GM21526 (cell line): ENCODE results near the gene PRDM11.

Experiments used
- ATAC-seq: cut with Tn5 transposase; IDR thresholded peaks from one replicate; pipeline ENCODE4 v1.9.1; 2021; ENCODE audit warnings: moderate library complexity; ENCODE audit not compliant: unreplicated experiment, low FRiP score

Gene PRDM11

DNA sequence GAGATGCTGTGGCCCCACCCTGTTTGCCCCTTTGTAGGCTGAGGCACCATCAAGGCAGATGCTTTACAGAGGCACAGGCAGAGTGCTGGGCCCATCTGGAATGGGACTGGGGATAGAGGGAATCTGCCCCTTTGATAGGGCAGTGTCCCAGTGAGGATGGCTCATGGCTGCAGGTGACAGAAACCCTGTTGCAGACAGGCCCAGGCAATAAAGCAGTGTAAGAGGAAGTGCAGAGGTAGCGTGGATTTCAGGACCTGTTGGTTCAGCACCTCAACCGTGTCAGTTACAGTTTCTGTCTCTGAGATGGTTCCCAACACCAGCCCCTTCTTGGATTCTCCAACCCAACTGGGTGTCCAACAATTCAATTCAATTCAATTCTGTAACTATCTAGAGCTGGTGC lies 25.1 kb downstream of the PRDM11 start:
- no peak for ATAC-seq

GRCh38 chr11:45173064-45173463 lies 26.6 kb downstream of the PRDM11 start:
- ATAC-seq: no peak

DNA sequence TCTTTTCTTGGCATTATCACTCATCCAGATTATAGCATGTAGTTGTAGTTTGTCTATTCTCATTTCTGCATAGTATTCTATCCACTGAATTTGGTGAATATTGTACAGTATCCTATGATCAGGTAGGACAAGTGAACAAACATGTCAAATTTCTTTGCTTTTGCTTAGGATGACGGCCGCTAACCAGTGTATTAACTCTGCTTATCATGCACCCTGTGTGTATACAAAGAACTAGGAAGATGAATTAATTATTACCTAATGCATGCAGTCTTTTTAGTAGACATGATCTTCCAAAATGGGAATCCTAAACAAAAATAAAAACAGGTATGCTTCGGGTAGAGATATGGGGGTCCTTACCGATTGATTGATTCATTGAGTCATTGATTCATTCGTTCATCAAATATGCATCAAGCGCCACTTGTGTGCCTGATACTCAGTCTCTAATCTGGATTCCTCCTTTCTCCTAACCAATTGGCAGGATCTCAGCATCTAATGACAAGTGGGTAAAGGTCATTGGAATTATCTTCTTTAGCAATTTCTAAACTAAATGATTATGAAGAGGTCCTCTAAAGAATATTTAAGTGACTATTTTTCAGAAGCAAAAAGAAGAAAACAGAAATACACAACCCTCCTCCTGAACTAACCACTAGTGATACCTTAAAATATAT lies 27.9 kb downstream of the PRDM11 start:
- ATAC-seq: no peak

DNA sequence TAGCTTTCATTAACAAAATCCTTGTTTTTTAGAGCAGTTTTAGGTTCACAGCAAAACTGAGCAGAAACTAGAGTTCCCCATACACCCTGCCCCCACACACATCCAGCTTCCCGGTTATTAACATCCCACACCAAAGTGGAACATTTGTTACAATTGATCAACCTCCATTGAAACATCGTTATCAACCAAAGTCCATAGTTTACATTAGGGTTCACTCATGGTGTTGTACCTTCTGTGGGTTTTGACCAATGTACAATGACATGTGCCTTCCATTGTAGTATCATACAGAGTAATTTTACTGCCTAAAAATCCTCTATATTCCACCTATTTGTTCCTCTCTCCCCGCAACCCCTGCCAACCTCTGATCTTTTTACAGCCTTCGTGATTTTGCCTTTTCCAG lies 28.5 kb downstream of the PRDM11 start:
- ATAC-seq: no peak

DNA sequence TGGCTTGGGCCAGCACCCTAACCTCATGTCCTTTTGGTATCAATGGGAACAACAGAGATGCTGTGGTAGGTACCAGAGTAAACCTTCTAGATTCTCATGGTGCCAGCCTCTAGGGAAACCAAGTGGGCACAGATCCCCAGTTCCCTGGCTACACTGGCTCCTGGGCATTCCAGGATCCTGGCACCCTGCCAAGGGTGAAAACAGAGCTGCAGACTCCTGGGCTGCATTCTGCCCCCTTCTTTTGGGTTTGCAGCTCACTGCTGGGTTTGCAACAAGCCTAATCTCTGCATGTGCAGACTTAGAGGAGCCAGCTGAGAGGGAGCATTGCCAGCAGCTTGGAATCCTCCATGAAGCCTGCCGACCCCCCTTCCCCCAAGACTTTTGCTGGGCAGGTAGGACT lies 30.6 kb downstream of the PRDM11 start:
- ATAC-seq: no peak

DNA sequence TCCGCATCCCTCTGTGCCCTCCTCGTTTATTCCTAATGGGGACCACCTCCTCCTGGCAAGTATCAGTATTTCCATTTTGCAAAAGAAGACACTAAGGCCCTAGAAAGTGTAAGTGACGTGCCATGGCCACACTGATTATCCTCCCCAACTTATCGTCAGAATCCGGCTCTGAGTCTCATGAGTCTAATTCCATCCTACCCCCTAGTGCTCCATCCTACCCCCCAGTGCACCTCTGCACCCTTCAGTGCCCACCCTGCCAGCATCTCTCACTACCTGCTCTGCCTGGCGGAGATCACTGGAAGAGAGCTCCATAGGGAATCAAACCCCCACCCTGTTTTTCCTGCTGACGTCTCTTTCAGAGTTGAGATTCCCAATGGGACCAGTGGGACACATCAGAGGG lies 31.8 kb downstream of the PRDM11 start:
- no peak for ATAC-seq

DNA sequence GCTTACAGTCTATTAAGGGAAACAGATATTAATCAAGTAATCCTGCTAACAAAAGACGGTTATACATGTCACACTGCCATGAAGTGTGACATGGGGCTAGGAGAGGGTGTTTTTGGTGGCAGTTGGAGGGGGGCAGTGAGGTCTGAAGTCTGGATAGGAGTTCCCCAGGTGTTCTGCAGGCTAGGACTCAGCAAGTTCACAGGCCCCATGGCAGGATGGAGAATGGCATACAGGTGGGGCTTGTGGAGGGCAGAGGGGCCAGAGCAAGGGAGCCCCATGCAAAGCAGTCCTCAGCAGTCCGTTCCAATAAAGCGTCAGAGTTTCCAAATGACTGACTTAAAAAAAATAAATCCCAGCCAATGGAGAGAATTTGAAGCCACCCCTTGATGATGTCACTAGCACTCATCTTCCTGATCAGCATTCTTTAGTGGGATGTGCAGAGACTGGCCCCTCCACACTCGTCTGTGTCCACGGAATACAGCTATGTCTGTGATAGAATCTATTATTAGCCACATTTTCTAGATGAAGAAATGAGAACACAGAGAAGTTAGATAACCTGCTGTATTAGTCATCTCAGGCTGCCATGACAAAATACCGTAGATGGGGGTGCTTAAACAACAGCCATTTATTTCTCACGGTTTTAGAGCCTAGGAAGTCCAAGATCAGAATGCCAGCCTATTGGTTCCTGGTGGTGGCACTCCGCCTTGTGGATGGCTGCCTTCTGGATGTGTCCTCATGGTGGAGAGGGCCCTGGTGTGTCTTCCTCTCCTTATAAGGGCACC lies 32.6 kb downstream of the PRDM11 start:
- ATAC-seq: no peak

- ATAC-seq: no peak
These were observed 33.3 kb downstream of the PRDM11 start for GRCh38 chr11:45179686-45180178.

DNA sequence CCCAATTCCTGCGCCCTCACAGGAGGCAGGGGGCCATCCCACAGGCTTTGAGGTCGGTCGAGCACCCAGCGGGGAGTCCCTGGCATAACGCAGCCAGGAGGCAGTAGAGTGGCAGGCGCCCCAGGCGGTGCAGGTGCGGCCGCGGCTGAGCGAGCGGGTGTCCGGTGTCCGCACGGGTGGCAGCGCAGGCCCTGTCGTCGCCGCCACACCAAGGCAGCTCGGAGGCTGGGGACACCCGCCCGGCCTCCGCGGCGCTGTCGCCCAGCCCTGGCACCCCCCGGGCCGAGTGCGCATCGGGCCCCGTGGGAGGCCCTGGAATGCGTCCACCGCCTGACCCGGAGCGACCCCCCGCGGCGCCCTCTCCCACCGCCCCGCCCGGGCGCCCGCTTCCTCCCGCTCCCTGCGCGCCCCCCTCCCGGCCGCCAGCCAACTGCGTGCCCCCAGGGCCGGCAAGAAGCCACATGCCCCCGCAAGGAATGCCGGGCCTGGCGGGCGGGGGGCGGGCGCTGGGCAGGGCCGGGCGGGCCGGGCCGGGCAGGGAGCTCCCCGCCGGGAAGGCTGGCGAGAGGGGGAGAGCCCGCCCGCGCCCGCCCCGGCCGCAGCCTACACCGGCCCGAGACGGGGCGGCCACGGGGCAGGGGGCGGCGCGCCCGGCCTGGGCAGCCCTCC lies 33.9 kb downstream of the PRDM11 start:
- ATAC-seq: no peak

GRCh38 chr11:45180848-45181192 lies 34.4 kb downstream of the PRDM11 start:
- ATAC-seq: no peak

GRCh38 chr11:45181193-45181888 lies 34.9 kb downstream of the PRDM11 start:
- no peak for ATAC-seq

GRCh38 chr11:45181889-45182550 lies 35.6 kb downstream of the PRDM11 start:
- no peak for ATAC-seq

DNA sequence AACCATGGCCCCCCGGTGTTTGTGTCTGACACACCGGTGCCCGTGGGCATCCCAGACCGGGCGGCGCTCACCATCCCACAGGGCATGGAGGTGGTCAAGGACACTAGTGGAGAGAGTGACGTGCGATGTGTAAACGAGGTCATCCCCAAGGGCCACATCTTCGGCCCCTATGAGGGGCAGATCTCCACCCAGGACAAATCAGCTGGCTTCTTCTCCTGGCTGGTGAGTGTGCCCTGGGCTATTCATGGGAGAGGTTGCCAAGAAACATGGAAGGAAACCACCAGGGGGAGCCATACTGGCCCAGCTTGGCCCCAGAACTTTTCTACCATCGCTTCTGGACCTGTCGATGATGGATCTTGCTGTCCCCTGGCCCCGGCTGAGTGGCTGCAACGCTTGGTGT lies 36.5 kb downstream of the PRDM11 start:
- no peak for ATAC-seq

DNA sequence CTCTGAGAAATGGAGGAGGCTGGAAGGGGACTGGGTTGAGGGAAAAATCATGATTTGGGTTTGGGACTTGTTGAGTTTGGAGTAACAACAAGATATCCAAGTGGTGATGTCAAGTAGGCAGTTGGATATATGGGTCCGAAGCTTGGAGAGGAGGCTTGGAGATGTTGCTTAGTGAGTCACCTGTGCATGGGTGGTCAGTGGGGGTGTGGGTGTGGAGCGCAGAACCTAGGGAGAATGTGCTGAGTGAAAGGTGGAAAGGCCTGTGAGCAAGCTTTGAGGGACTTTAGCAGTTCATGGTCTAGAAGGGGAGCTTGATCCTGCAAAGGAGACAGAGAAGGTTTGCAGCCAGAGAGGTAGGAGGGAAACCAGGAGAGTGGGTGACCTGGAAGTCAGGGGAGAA lies 38.2 kb downstream of the PRDM11 start:
- no peak for ATAC-seq

DNA sequence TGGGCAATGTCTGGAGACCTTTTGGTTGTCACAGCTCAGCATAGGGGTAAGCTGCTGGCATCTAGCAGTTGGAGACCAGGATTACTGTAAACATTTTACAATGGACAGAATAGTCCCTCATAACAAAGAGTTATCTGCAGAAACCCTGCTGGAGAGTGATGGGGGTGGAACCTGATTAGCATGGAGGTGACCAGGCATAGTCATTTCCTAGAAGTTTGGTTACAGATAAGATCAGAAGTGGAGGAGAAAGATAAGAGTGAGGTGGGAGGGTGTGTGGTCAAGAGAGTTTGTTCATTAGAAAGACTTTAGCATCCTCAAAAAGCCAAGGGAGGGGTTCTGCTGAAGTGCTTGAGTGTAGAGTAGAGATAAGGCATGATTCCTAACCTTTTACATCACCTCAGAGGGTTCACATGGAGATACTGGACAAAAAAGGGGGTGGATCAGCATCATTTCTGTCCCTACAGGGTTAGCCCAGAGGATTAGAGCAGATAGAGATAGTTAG lies 38.8 kb downstream of the PRDM11 start:
- no peak for ATAC-seq

- no peak for ATAC-seq
These were observed 40.9 kb downstream of the PRDM11 start for GRCh38 chr11:45187375-45187774.

GRCh38 chr11:45188127-45188526 lies 41.7 kb downstream of the PRDM11 start:
- no peak for ATAC-seq

GRCh38 chr11:45189230-45189629 lies 42.8 kb downstream of the PRDM11 start:
- no peak for ATAC-seq

- ATAC-seq: no peak
These were observed 47.3 kb downstream of the PRDM11 start for GRCh38 chr11:45193695-45194094.

GRCh38 chr11:45204761-45205160 lies 58.3 kb downstream of the PRDM11 start:
- no peak for ATAC-seq
